GM19238 (cell line): ENCODE data around the gene ERBB4.
"Not testable (repeated sequence)": the region's sequence is repeated elsewhere in the genome, so short reads cannot be mapped to it uniquely, and the experiment has no call there.

Source experiments
- DNase-seq: peaks from one replicate; pipeline ENCODE4 v3.0.0; 2011; ENCODE audit warnings: low spot score; ENCODE audit not compliant: insufficient read length

ERBB4 gene

DNA sequence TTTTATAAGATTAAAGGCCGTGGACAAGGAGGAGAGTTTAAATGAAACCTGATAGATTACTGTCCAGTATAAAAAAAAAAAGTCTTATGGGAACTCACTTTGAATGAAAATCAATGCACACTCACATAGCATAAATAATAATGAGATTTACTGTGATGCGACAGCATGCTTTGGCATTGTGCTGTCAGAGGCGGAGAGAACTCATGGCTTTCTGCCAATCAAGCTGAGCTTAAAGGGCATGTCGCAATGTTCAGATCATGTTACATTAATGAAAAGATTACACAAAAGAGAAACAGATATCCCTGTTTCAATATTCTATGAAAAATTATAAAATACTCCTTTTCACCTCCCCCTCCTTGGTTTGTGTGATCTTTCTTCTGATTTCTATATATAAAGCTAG lies 310.8 kb downstream of the ERBB4 start:
- DNase-seq: no peak

GRCh38 chr2:212226114-212226513 lies 312.5 kb downstream of the ERBB4 start:
- DNase-seq: no peak

- no peak for DNase-seq
These were observed 314.9 kb downstream of the ERBB4 start for GRCh38 chr2:212223696-212224095.

DNA sequence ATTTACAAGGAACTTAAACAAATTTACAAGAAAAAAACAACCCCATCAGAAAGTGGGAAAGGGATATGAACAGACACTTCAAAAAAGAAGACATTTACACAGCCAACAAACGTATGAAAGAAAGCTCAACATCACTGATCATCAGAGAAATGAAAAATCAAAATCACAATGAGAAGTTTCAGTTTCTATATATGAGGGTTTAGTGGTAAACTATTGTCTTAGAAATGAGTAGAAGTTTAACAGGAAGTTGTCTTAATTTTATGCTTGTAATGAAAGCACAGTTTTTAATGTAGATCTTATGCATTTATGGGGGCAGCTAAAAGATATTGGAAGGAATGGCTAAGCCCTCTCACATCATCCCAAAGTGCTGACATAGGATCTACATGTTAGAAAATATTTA lies 325.4 kb downstream of the ERBB4 start:
- no peak for DNase-seq

DNA sequence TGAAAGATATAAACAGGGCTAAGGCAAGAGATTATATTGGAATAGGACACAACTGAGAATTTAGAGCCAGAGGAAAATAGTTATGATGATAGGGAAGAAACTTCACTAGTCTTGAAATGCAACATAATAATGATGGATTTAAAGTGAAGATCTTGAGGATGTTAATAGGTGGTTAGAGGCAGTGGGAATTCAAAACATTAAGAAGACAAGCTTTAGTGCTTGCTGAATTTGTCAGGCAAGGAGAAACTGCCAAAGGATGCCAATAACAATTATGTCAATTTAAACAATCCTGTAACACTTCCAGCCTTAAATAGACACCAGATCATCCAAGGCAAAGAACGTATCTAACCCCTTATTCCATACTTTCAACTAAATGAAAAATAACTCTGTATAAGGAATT lies 330.1 kb downstream of the ERBB4 start:
- no peak for DNase-seq

DNA sequence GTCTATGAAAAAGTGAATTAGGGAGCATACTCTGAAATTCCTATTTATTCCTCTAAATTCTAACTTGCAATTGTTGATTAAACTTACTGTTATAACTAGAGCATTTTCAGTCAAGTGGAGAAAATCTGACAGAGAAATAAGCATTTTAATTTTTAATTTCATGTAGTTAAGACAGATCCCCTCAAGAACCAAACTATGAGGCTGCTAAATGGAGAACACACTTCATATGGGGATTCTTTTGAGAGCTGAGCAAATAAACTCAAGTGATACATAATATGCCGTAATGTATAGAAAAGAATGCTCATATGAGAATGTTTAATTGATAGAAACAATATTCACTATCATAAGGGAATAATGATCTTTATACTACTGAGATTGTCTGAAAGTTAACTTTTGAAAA lies 340.8 kb downstream of the ERBB4 start:
- DNase-seq: no peak

GRCh38 chr2:212195626-212196025 lies 343.0 kb downstream of the ERBB4 start:
- no peak for DNase-seq

DNA sequence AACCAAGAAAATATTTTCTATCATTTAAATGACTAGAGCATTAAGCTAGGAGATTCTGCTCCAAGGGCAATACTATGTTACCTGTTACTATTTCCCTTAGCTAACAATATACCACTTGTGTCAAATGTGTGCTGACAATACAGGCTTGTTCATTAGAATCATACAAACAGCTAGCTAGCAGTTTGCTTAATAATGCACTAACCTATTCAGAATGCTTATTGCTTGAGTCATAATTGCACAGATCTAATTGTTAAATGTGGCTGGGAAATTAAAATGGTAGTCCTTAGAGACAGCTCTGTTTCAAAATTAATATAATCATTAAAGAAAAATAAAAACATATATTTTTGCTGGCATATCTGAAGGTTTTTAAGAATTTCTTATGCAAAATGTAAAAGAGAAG lies 344.2 kb downstream of the ERBB4 start:
- no peak for DNase-seq

- no peak for DNase-seq
These were observed 344.8 kb downstream of the ERBB4 start for GRCh38 chr2:212193803-212194202.

DNA sequence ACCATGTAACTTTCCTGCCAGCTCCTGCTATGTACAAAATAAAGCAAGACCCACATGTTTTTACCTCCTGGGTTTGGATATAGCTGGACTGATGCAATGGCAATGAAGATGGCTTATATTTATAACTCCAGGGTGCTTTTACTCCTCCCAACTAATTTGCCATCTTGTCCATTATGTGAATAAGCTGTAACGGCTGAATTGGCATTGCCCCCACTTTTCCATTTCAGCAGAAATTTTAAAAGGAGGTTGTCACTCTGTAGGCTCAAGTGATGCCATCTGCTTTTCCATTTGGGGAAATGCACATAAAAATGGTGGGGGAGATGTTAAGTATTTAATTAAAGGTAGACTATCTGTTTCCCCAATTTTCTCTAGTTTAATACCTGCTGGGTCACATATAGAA lies 345.5 kb downstream of the ERBB4 start:
- DNase-seq: no peak

- DNase-seq: not testable (repeated sequence)
These were observed 347.2 kb downstream of the ERBB4 start for GRCh38 chr2:212191438-212191837.

- DNase-seq: no peak
These were observed 352.4 kb downstream of the ERBB4 start for GRCh38 chr2:212186166-212186565.

- no peak for DNase-seq
These were observed 357.0 kb downstream of the ERBB4 start for GRCh38 chr2:212181646-212182045.

DNA sequence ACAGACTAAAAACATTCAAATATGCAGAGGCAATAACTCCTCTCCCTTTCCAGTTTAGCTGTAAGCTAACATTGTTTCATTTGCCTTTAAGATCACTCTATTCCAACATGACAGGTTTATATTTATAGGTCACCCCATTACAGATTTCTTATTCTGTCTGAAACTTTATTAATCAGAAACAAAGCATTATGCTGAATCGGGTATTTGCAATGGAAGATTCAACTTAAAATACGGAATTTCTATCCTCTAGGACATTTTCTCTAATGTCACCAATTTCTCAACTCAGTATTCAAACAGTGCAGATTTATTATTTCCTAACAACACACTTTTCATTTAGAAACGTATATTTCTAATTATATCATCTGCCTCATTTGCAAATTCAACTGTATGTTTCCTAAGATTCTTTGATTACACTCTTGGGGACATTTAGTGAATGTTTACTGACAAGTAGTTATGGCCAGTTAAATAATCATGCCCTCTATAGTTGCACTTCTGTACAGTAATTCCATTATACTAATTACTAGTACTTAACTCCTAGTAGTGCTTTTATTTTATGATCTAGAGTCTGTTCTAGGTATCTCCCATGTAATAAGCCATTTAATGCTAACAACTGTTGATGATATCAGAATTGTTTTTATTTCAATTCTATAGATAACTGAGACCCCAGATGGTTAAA lies 358.1 kb downstream of the ERBB4 start:
- no peak for DNase-seq

DNA sequence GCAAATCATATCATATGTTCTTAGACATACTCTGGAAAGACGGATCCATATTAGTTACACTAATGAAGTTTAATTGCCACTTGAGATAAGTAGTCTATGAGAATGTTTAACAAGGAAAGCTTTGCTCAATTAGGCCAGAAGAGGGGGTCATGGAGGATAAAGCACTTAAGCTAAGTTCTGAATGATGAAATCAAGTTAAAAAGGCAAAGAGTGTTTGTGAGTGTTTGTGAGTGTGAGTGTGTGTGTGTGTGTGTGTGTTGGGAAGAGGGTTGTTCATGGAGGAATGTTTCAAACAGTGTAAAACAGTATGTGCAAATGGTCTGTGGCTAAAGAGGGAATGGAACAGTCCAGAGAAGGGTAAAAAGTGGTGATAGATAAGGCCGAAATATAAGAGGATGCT lies 360.9 kb downstream of the ERBB4 start:
- DNase-seq: no peak

- DNase-seq: no peak
These were observed 362.5 kb downstream of the ERBB4 start for GRCh38 chr2:212176151-212176550.

DNA sequence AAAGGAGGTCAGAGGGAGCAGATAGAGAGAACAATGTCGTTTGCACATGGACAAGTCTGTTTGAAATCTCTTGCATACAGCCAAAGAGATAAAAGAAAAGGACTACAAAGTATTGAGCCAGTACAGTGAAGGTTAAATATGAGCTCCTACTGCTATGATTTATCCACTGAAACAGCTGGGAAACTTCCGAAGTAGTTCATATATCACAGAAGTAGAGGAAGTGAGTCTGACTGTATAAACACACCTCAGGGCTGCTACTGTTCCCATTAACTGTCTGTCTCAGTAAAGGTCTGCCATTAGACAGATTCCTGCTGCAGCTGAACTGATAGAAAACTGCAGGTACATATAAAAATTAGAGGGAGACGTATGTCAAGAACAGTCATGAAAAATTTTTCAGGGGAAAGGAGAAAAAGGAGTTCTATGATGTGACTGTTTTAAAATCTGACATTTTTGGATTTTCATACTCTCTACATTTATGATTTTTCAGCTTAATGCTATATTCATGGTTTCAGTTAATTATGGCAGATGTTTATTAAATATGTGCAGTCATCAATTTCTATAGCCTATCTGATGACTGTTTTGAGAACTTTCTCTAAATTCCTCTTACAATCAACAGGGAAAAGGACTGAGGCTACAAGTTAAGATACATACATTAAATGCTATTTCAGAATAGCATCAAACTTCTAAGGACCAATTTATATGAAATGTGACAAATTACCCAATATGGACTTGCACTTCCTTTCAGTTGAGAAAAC lies 364.7 kb downstream of the ERBB4 start:
- DNase-seq: no peak

GRCh38 chr2:212173331-212173730 lies 365.3 kb downstream of the ERBB4 start:
- no peak for DNase-seq

DNA sequence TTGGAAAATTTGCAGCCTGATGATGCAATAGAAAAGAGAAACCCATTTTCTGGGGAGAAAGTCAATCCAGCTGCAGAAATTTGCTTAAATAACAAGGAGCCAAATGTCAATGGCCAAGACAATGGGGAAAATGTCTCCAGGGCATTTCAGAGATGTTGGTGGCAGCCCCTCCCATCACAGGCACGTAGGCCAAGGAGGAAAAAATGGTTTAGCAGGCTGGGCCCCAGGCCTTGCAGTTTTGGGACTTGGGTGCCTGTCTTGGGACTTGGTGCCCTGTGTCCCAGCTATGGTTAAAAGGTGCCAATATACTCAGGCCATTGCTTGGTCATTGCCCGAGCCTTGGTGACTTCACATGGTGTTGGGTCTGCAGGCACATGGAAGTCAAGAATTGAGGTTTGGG lies 368.2 kb downstream of the ERBB4 start:
- DNase-seq: no peak

- no peak for DNase-seq
These were observed 380.5 kb downstream of the ERBB4 start for GRCh38 chr2:212158081-212158480.

DNA sequence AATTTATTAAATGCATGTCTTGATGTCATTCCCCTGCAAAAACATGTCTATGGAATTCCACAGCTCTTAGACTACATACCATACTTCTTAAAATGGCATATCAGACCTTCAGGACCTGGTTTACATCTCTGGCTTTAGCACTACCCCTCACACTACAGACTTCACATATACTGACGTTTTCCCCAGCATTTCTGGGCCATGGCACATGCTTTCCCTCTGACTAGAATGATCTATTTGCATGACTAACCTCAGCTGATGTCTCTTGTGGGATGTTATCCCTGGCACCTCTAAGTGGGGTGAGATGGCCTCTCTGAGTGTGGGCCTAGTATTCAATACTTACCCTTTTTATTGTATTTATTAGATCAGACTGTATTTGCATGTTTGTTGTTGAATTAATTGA lies 381.6 kb downstream of the ERBB4 start:
- no peak for DNase-seq

DNA sequence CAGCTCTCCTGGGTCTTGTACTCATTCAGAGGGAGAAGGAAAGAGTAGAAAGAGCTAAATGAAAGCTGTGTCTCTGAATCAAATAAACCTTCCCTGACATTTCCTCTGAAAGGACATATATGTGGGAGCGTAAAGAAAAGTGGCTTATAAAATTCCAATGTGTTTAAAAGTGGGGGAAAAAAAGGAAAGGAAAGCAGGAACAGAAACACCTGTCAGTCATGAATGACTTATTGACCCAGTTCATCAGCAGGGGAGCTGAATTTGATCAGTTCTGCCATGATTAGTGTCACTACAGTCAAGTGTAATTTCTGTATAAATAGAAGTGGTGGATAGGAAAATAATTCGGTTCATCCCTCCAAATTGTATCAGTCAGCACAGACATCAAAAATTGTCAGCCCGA lies 382.5 kb downstream of the ERBB4 start:
- no peak for DNase-seq

DNA sequence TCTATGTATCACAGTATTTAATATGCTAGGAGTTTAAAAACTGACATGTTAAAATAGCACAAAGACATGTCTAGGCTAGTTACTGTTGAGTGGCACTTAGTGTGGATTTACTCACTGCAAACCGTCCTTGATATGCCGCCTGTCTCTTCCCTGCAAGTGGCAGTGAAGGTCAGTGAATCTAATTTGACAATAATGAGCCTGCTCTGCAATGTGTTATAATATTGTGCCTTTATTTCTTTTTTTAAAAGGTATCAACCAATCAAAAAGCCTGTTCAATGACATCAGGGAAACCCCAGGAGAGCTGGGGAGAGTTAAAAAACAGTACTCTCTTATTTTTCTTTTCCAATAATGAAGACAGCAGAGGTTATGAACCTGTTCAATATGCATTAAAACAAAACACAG lies 384.1 kb downstream of the ERBB4 start:
- DNase-seq: no peak
